ENCODE data around the gene CUTC.

DNA sequence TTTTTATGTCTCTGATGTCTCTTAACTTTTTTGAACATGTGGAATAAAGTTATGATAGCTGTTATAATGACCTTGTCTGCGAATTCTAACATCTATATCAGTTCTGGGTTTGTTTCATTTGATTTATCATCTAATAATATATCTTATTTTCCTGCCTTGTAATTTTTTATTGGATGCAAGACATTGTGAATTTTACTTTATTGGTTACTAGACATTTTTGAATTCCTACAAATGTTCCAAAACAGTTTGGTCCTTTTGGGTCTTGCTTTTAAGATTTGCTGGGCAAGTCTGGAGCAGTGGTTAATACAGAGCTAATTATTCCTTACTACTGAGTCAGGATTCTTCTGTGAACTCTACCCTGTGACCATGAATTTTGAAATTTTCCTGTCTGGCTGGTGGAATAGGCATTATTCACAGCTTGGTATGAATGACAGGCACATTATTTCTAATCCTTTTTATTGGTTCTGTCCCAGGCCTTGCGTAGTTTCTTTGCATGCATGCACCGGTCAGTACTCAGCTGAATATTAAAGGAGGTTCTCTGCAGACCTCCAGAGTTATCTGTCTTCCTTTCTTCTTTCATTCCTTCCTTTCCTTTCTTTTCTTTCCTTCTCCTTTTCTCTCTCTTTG lies 9.0 kb downstream of the CUTC start:
- TF ChIP-seq JUND (IDR thresholded peaks at IDR 0.05) (no peak), RAD21 (IDR thresholded peaks at IDR 0.05; ENCODE audit: low read length) (no peak)
- TF ChIP-seq, protein P1, sequence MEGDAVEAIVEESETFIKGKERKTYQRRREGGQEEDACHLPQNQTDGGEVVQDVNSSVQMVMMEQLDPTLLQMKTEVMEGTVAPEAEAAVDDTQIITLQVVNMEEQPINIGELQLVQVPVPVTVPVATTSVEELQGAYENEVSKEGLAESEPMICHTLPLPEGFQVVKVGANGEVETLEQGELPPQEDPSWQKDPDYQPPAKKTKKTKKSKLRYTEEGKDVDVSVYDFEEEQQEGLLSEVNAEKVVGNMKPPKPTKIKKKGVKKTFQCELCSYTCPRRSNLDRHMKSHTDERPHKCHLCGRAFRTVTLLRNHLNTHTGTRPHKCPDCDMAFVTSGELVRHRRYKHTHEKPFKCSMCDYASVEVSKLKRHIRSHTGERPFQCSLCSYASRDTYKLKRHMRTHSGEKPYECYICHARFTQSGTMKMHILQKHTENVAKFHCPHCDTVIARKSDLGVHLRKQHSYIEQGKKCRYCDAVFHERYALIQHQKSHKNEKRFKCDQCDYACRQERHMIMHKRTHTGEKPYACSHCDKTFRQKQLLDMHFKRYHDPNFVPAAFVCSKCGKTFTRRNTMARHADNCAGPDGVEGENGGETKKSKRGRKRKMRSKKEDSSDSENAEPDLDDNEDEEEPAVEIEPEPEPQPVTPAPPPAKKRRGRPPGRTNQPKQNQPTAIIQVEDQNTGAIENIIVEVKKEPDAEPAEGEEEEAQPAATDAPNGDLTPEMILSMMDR (IDR thresholded peaks at IDR 0.05), result no peak
- TF ChIP-seq, protein P2, sequence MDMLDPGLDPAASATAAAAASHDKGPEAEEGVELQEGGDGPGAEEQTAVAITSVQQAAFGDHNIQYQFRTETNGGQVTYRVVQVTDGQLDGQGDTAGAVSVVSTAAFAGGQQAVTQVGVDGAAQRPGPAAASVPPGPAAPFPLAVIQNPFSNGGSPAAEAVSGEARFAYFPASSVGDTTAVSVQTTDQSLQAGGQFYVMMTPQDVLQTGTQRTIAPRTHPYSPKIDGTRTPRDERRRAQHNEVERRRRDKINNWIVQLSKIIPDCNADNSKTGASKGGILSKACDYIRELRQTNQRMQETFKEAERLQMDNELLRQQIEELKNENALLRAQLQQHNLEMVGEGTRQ (IDR thresholded peaks at IDR 0.05; ENCODE audit: borderline replicate concordance, low read depth, low read length), result no peak

Measured in SK-N-SH (cell line).